PC-9 (cell line): Measurements from ENCODE around the gene STARD7.

Source experiments
- CTCF ChIP-seq: fragments of 200-600 bp; sonication (generic); conservative IDR thresholded peaks from 2 replicates; pipeline ENCODE4 v1.6.1; 2017; ENCODE audit warnings: mixed run types, antibody characterized with exemption, mild to moderate bottlenecking, moderate library complexity
- EZH2 ChIP-seq: fragments of 200-600 bp; sonication (generic); IDR thresholded peaks from 2 replicates; pipeline ENCODE4 v1.8.0; 2017; ENCODE audit warnings: antibody characterized with exemption, low read depth

GRCh38 chr2:96205888-96206287 lies 2.7 kb downstream of the STARD7 start:
- TF ChIP-seq CTCF: no peak
- no peak for TF ChIP-seq EZH2
